Endodermal cell (in vitro differentiated cells): ENCODE data around the gene RYK. TPM values are rescaled to one million over a fixed set of nuclear protein-coding genes. Genes with fewer than 3 reads are reported as not detected.
A peak's percentile ranks its signal among the peaks of the same experiment; 100 is the strongest.

ENCODE experiments used
- DNase-seq: peaks from one replicate; pipeline ENCODE4 v3.0.0-alpha.2; 2017
- H3K27ac ChIP-seq: 2 replicates; pipeline ENCODE4 v1.5.1; 2013; ENCODE audit warnings: mild to moderate bottlenecking, low read depth, low read length, moderate library complexity
- H3K27me3 ChIP-seq: 2 replicates; pipeline ENCODE4 v1.6.1; 2013; ENCODE audit warnings: mild to moderate bottlenecking, low read length, moderate library complexity; ENCODE audit not compliant: insufficient read depth, control insufficient read depth, poor library complexity, severe bottlenecking
- H3K36me3 ChIP-seq: 2 replicates; pipeline ENCODE4 v1.7.0; 2013; ENCODE audit warnings: mild to moderate bottlenecking, low read length, moderate library complexity; ENCODE audit not compliant: control insufficient read depth, insufficient read depth
- H3K4me1 ChIP-seq: one replicate; pipeline ENCODE4 v1.7.0; 2013; ENCODE audit warnings: low read length; ENCODE audit not compliant: control insufficient read depth, insufficient read depth
- H3K4me3 ChIP-seq: 2 replicates; pipeline ENCODE4 v1.5.1; 2013; ENCODE audit warnings: mild to moderate bottlenecking, low read length, moderate library complexity
- H3K9ac ChIP-seq: 2 replicates; pipeline ENCODE4 v1.6.1; 2013; ENCODE audit warnings: mild to moderate bottlenecking, low read length, moderate library complexity; ENCODE audit not compliant: poor library complexity, severe bottlenecking; ENCODE audit errors: extremely low read depth
- H3K9me3 ChIP-seq: 2 replicates; pipeline ENCODE4 v1.6.1; 2013; ENCODE audit warnings: mild to moderate bottlenecking, low read length, moderate library complexity; ENCODE audit not compliant: control insufficient read depth
- H3K27ac Mint-ChIP-seq: 2 replicates; pipeline ENCODE4 v1.8.0; 2020; ENCODE audit warnings: mixed read lengths
- H3K27me3 Mint-ChIP-seq: 2 replicates; pipeline ENCODE4 v1.8.0; 2021; ENCODE audit warnings: mild to moderate bottlenecking, mixed read lengths; ENCODE audit not compliant: insufficient read depth
- H3K36me3 Mint-ChIP-seq: 2 replicates; pipeline ENCODE4 v1.8.0; 2020; ENCODE audit warnings: low read depth, mixed read lengths
- H3K4me1 Mint-ChIP-seq: 2 replicates; pipeline ENCODE4 v1.8.0; 2020; ENCODE audit warnings: mixed read lengths
- H3K4me3 Mint-ChIP-seq: 2 replicates; pipeline ENCODE4 v1.8.0; 2020; ENCODE audit warnings: mild to moderate bottlenecking, moderate library complexity, mixed read lengths
- H3K9me3 Mint-ChIP-seq: 2 replicates; pipeline ENCODE4 v1.8.0; 2020; ENCODE audit warnings: mild to moderate bottlenecking, mixed read lengths
- WGBS, 2 experiments: methylation state at CpG; one replicate each; pipeline versions ENCODE4 v1.1.5 to v1.1.7; 2013; ENCODE audit warnings: missing lambda C conversion rate in 2 of 2, mixed read lengths in 1 of 2; ENCODE audit not compliant: insufficient coverage in 1 of 2, insufficient read length in 1 of 2; 5-methylcytosine and 5-hydroxymethylcytosine counted together
- total RNA-seq, 2 donors: library from RNA; stranded (reverse); fragmentation: NEBNext Ultra II Directional in 1 of 2; extraction: Animal tissue kit (Norgen Biotek cat#: 25700) in 1 of 2; gene quantifications; 2 replicates in 1 of 2; 3 replicates in 1 of 2; pipeline ENCODE4 v1.2.1, GENCODE V29; 2021
- TF ChIP-seq, protein P1 (sequence below): fragments of 200-600 bp; sonication (generic); conservative IDR thresholded peaks from 2 replicates; pipeline ENCODE4 v1.5.0; 2021; ENCODE audit warnings: antibody characterized with exemption, mild to moderate bottlenecking

Gene RYK
- total RNA-seq, 2 donors from 2014 or later = 79.2 to 85.5 TPM

DNA sequence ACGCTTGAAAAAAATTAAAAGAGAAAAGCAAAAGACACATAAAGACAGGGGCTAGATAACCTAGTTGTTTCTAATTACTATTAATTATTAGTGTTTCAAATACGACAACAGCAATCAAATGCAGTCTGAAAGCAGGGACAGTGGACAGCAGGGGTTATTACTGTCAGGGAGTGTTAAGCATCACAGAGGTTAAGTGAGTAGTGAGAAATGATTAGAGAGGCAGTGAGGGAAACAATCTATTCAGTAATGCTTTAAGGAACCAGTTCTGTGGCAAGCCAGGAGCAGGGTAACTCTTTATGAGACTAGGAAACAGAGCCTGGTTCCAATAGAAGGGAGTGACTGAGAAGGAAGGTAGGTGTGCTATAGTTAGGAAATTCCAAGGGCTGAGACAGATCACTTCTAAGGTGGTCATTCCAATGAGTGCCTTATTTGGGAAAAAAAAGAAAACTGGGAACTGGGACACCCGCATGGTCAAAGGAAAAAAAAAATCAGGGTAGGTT is 15.0 kb downstream of the RYK start:
- H3K27ac Mint-ChIP-seq = peak overlapping the region; percentile 29
- WGBS, 2 experiments = 89 to 100% methylated on average over 2 to 3 of the region's 3 CpGs
- H3K9ac ChIP-seq = no peak overlapping the region

DNA sequence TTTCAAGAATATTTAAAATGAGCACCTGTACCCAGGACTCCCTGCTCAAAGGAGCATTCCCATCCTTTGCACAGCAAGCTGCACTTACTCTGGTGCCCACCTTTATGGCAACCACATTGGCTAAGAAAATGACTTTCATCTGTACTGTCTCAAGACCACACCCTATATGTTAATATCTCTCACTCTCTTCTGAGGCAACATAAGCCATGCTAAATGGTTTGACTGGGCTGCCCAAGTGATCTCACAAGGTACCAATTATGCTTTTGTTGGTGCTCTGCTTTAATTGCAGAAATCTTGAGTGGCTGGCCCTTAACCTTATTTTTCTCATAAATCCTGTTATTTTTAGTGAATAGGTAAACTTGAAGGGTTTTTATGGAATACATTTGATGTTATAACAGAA is 17.7 kb downstream of the RYK start:
- no peaks in the 10 kb centered on the region for H3K27me3 ChIP-seq
- H3K4me1 ChIP-seq = no peaks in the 10 kb centered on the region
- H3K36me3 ChIP-seq = no peaks in the 10 kb centered on the region
- H3K27ac Mint-ChIP-seq = no peak overlapping the region
- H3K4me1 Mint-ChIP-seq = peaks cover 42% of the 10 kb centered on the region
- no peak overlapping the region for H3K4me3 ChIP-seq
- peaks cover 5% of the 10 kb centered on the region for H3K36me3 Mint-ChIP-seq
- no peaks in the 10 kb centered on the region for H3K9me3 Mint-ChIP-seq
- H3K27ac ChIP-seq = no peak overlapping the region
- no peak for DNase-seq
- no peaks in the 10 kb centered on the region for H3K27me3 Mint-ChIP-seq
- no peak overlapping the region for H3K9ac ChIP-seq
- TF ChIP-seq, protein P1, sequence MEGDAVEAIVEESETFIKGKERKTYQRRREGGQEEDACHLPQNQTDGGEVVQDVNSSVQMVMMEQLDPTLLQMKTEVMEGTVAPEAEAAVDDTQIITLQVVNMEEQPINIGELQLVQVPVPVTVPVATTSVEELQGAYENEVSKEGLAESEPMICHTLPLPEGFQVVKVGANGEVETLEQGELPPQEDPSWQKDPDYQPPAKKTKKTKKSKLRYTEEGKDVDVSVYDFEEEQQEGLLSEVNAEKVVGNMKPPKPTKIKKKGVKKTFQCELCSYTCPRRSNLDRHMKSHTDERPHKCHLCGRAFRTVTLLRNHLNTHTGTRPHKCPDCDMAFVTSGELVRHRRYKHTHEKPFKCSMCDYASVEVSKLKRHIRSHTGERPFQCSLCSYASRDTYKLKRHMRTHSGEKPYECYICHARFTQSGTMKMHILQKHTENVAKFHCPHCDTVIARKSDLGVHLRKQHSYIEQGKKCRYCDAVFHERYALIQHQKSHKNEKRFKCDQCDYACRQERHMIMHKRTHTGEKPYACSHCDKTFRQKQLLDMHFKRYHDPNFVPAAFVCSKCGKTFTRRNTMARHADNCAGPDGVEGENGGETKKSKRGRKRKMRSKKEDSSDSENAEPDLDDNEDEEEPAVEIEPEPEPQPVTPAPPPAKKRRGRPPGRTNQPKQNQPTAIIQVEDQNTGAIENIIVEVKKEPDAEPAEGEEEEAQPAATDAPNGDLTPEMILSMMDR = no peak
- no peaks in the 10 kb centered on the region for H3K9me3 ChIP-seq
- no peak overlapping the region for H3K4me3 Mint-ChIP-seq

More for the DNA sequence above, 15.0 kb downstream of the RYK start:
- DNase-seq = no peak
- H3K27me3 ChIP-seq = no peaks in the 10 kb centered on the region
- H3K36me3 Mint-ChIP-seq = no peaks in the 10 kb centered on the region
- H3K4me3 Mint-ChIP-seq = no peak overlapping the region
- no peaks in the 10 kb centered on the region for H3K9me3 ChIP-seq
- H3K27me3 Mint-ChIP-seq = no peaks in the 10 kb centered on the region
- H3K36me3 ChIP-seq = no peaks in the 10 kb centered on the region
- peaks cover 46% of the 10 kb centered on the region for H3K4me1 Mint-ChIP-seq
- H3K4me3 ChIP-seq = no peak overlapping the region
- no peaks in the 10 kb centered on the region for H3K9me3 Mint-ChIP-seq
- H3K27ac ChIP-seq = no peak overlapping the region
- no peaks in the 10 kb centered on the region for H3K4me1 ChIP-seq
- TF ChIP-seq, protein P1 = no peak

DNA sequence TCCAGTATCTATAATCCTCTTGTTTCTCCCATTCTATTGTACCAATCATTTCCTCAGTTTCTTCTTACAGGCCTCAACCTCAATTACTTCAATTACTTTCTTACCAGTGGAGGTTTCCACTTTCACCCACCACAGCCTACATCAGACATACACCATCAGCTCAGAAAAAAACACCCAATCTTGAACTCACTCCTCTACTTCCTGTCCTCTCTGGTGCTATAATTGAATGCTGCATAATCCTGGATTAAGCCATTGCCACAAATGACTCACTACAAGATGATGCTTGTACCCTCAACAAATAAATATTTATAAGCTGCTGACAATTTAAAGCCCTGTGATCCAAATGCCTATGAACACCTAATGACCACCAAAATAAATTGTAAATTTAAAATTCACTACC is 18.5 kb downstream of the RYK start:
- no peak overlapping the region for H3K27ac ChIP-seq
- peaks cover 6% of the 10 kb centered on the region for H3K36me3 Mint-ChIP-seq
- H3K4me3 Mint-ChIP-seq = no peak overlapping the region
- no peak for DNase-seq
- no peaks in the 10 kb centered on the region for H3K27me3 ChIP-seq
- no peak overlapping the region for H3K9ac ChIP-seq
- H3K36me3 ChIP-seq = no peaks in the 10 kb centered on the region
- TF ChIP-seq, protein P1 = no peak
- H3K9me3 ChIP-seq = no peaks in the 10 kb centered on the region
- H3K4me1 Mint-ChIP-seq = peaks cover 35% of the 10 kb centered on the region
- H3K9me3 Mint-ChIP-seq = no peaks in the 10 kb centered on the region
- H3K4me3 ChIP-seq = no peak overlapping the region
- H3K27me3 Mint-ChIP-seq = no peaks in the 10 kb centered on the region
- no peak overlapping the region for H3K27ac Mint-ChIP-seq
- no peaks in the 10 kb centered on the region for H3K4me1 ChIP-seq
